DOHH2 (cell line): Measurements from ENCODE around the gene C19orf18.

ENCODE experiments used
- EZH2phosphoT487 ChIP-seq: fragments of 200-600 bp; sonication (generic); IDR thresholded peaks from 2 replicates; pipeline ENCODE4 v1.6.1; 2017; ENCODE audit warnings: borderline replicate concordance, mild to moderate bottlenecking, antibody characterized with exemption, low read length, moderate library complexity, mixed read lengths
- TF ChIP-seq, protein P1 (sequence below): fragments of 200-600 bp; sonication (generic); IDR thresholded peaks from one replicate; pipeline ENCODE4 v1.5.1; 2014; ENCODE audit warnings: antibody characterized with exemption, mild to moderate bottlenecking, low read depth, low read length; ENCODE audit not compliant: poor library complexity, severe bottlenecking

DNA sequence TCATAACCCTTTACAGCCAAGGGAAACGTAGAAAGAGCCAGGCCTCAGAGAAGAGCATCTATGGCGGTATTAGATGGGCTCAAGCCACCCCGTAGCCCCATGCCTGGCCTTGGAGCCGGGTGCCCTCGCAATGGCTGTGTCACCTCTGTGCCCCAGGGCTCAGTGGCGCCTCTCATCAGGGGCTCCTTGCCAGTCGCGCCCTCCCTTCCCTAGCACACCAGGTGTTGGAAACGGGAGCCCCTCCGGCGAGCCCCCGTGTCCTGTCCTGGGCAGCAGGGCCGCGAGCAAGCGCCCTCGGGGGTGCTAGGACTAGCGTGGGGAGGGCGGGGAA, 27.3 kb downstream of the C19orf18 start:
- TF ChIP-seq, protein P1, sequence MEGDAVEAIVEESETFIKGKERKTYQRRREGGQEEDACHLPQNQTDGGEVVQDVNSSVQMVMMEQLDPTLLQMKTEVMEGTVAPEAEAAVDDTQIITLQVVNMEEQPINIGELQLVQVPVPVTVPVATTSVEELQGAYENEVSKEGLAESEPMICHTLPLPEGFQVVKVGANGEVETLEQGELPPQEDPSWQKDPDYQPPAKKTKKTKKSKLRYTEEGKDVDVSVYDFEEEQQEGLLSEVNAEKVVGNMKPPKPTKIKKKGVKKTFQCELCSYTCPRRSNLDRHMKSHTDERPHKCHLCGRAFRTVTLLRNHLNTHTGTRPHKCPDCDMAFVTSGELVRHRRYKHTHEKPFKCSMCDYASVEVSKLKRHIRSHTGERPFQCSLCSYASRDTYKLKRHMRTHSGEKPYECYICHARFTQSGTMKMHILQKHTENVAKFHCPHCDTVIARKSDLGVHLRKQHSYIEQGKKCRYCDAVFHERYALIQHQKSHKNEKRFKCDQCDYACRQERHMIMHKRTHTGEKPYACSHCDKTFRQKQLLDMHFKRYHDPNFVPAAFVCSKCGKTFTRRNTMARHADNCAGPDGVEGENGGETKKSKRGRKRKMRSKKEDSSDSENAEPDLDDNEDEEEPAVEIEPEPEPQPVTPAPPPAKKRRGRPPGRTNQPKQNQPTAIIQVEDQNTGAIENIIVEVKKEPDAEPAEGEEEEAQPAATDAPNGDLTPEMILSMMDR: no peak
- no peak for TF ChIP-seq EZH2phosphoT487
